Measurements from ENCODE around the gene FOXP1.

Gene FOXP1

GRCh38 chr3:71210257-71211007 is 373.1 kb downstream of the FOXP1 start:
- no peak for DNase-seq (ENCODE audit: low read depth)

- no peak for DNase-seq (ENCODE audit: low read depth)
Observed at GRCh38 chr3:71208211-71209095, 375.1 kb downstream of the FOXP1 start.

- DNase-seq (ENCODE audit: low read depth), result no peak
Observed at GRCh38 chr3:71207632-71208031, 375.9 kb downstream of the FOXP1 start.

GRCh38 chr3:71206305-71207165 is 377.0 kb downstream of the FOXP1 start:
- no peak for DNase-seq (ENCODE audit: low read depth)

GRCh38 chr3:71203727-71204488 is 379.6 kb downstream of the FOXP1 start:
- DNase-seq (ENCODE audit: low read depth), result no peak

GRCh38 chr3:71202848-71203533 is 380.5 kb downstream of the FOXP1 start:
- DNase-seq (ENCODE audit: low read depth), result no peak

GRCh38 chr3:71201939-71202338 is 381.6 kb downstream of the FOXP1 start:
- DNase-seq (ENCODE audit: low read depth), result no peak

- DNase-seq (ENCODE audit: low read depth), result no peak
Observed at GRCh38 chr3:71197841-71198565, 385.5 kb downstream of the FOXP1 start.

- no peak for DNase-seq (ENCODE audit: low read depth)
Observed at GRCh38 chr3:71195492-71195891, 388.0 kb downstream of the FOXP1 start.

GRCh38 chr3:71194785-71195184 is 388.7 kb downstream of the FOXP1 start:
- DNase-seq (ENCODE audit: low read depth), result no peak

GRCh38 chr3:71191031-71191482 is 392.5 kb downstream of the FOXP1 start:
- no peak for DNase-seq (ENCODE audit: low read depth)

- no peak for DNase-seq (ENCODE audit: low read depth)
Observed at GRCh38 chr3:71189480-71189879, 394.0 kb downstream of the FOXP1 start.

GRCh38 chr3:71187715-71188114 is 395.8 kb downstream of the FOXP1 start:
- DNase-seq (ENCODE audit: low read depth), result no peak

GRCh38 chr3:71186801-71187200 is 396.7 kb downstream of the FOXP1 start:
- no peak for DNase-seq (ENCODE audit: low read depth)

GRCh38 chr3:71185733-71186455 is 397.6 kb downstream of the FOXP1 start:
- no peak for DNase-seq (ENCODE audit: low read depth)

- DNase-seq (ENCODE audit: low read depth), result no peak
Observed at GRCh38 chr3:71184252-71184651, 399.3 kb downstream of the FOXP1 start.

- DNase-seq (ENCODE audit: low read depth), result no peak
Observed at GRCh38 chr3:71183549-71183948, 400.0 kb downstream of the FOXP1 start.

GRCh38 chr3:71180524-71180923 is 403.0 kb downstream of the FOXP1 start:
- no peak for DNase-seq (ENCODE audit: low read depth)

- DNase-seq (ENCODE audit: low read depth), result no peak
Observed at GRCh38 chr3:71177375-71177774, 406.2 kb downstream of the FOXP1 start.

Measured in activated T-cell treated with anti-CD3 and anti-CD28 coated beads for 48 hours (primary cell).